Left lung (tissue), 10 donors: ENCODE results near the gene KIAA1217. TPM values are rescaled to one million over a fixed set of nuclear protein-coding genes. Genes with fewer than 3 reads are reported as not detected.

Experiments used
- ATAC-seq: fragments of 200-7000 bp; cut with Tn5 transposase; one replicate; pipeline ENCODE4 v1.9.1; 2020; ENCODE audit warnings: moderate library complexity
- DNase-seq, 4 donors: peaks; one replicate each; pipeline ENCODE4 v3.0.0-alpha.2; 2013 to 2020
- H3K27ac ChIP-seq, 2 donors: fragments of 200-600 bp; sonication (generic) in 1 of 2; one replicate each; pipeline versions ENCODE4 v1.5.0 to v1.8.0; 2020 to 2021
- H3K27me3 ChIP-seq, 2 donors: fragments of 200-600 bp; sonication (generic) in 1 of 2; one replicate each; pipeline versions ENCODE4 v1.5.0 to v1.8.0; 2020 to 2021
- H3K36me3 ChIP-seq, 2 donors: fragments of 200-600 bp; sonication (generic) in 1 of 2; one replicate each; pipeline versions ENCODE4 v1.5.0 to v1.8.0; 2020 to 2021
- H3K4me1 ChIP-seq, 2 donors: fragments of 200-600 bp; one replicate each; pipeline ENCODE4 v1.8.0; 2021
- H3K4me3 ChIP-seq, 2 donors: fragments of 200-600 bp; sonication (generic) in 1 of 2; one replicate each; pipeline versions ENCODE4 v1.5.0 to v1.8.0; 2020 to 2021; ENCODE audit warnings: mild to moderate bottlenecking in 1 of 2
- H3K9me3 ChIP-seq, 2 donors: fragments of 200-600 bp; sonication (generic) in 1 of 2; one replicate each; pipeline versions ENCODE4 v1.5.0 to v1.8.0; 2020 to 2021
- intact Hi-C, 2 donors: fragments of 100-400 bp; cut with DNase I; formaldehyde crosslinking; loops; one replicate each; pipeline versions ENCODE4 v1.11.2 to v1.14.2; 2022
- polyA plus RNA-seq, 6 donors: library from polyadenylated mRNA; unstranded; fragments of 120-200 nt; gene quantifications; one replicate each; pipeline ENCODE4 v1.2.1, GENCODE V29; 2013; ENCODE audit not compliant: insufficient read length in 6 of 6
- total RNA-seq, 2 donors: library from RNA; stranded (reverse); fragmentation: NEBNext Ultra II Directional; extraction: Animal tissue kit (Norgen Biotek cat#: 25700); gene quantifications; one replicate each; pipeline ENCODE4 v1.2.1, GENCODE V29; 2021
- TF ChIP-seq, protein P1 (sequence below), 2 donors: fragments of 200-600 bp; sonication (generic) in 1 of 2; IDR thresholded peaks; one replicate each; pipeline versions ENCODE4 v1.5.0 to v1.8.0; 2021; ENCODE audit warnings: antibody characterized with exemption in 2 of 2
- donor health status: DM: no; HTN: yes; CAD: no.
- donor health status: DM: no; HTN: no; CAD: no.

KIAA1217 gene
- total and polyA plus RNA-seq, 8 donors = 28.3 to 69.1 (median 60.4) TPM

DNA sequence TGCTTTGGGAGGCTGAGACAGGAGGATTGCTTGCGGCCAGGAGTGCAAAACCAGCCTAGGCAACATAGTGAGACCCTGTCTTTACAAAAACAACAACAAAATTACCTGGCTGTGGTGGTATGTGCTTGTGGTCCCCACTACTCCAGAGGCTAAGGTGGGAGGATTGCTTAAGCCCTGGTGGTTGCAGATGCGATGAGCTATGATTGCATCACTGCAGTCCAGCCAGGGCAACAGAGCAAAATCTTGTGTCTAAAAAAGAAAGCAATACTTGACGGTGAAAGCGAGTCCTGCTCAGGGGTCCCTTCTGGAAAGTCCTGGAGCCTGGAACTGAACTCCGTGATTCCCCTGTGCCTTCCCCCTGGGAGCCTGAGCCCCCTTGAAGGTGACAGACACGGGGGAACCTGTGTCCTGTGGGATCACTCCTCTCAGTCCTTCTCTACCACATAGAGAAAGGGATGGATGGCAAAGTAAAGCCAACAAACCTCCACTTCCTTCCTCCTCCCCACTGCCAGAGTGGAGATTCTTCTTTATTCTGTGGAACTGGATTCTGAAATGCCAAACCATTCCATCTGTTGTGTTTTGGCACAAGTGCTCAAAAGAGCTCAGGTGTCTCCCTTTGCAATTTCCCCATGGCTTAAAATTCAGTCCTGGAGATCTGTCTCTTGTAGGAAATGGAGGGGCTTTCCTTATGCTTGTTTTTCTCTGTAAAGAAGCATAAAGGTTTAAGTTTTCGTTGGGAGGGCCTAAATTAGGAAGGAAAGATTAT is 50.6 kb downstream of the KIAA1217 start:
- intact Hi-C loops = no loop called here
- H3K36me3 ChIP-seq = no peaks in the 10 kb centered on the region
- DNase-seq = no peak
- H3K4me1 ChIP-seq = peaks cover 0 to 11% of the 10 kb centered on the region in 2 donors
- no peaks in the 10 kb centered on the region for H3K9me3 ChIP-seq
- H3K27ac ChIP-seq = no peak overlapping the region
- TF ChIP-seq, protein P1, sequence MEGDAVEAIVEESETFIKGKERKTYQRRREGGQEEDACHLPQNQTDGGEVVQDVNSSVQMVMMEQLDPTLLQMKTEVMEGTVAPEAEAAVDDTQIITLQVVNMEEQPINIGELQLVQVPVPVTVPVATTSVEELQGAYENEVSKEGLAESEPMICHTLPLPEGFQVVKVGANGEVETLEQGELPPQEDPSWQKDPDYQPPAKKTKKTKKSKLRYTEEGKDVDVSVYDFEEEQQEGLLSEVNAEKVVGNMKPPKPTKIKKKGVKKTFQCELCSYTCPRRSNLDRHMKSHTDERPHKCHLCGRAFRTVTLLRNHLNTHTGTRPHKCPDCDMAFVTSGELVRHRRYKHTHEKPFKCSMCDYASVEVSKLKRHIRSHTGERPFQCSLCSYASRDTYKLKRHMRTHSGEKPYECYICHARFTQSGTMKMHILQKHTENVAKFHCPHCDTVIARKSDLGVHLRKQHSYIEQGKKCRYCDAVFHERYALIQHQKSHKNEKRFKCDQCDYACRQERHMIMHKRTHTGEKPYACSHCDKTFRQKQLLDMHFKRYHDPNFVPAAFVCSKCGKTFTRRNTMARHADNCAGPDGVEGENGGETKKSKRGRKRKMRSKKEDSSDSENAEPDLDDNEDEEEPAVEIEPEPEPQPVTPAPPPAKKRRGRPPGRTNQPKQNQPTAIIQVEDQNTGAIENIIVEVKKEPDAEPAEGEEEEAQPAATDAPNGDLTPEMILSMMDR (IDR thresholded peaks at IDR 0.05) = no peak
- H3K4me3 ChIP-seq = no peak overlapping the region
- ATAC-seq = no peak
- no peaks in the 10 kb centered on the region for H3K27me3 ChIP-seq

DNA sequence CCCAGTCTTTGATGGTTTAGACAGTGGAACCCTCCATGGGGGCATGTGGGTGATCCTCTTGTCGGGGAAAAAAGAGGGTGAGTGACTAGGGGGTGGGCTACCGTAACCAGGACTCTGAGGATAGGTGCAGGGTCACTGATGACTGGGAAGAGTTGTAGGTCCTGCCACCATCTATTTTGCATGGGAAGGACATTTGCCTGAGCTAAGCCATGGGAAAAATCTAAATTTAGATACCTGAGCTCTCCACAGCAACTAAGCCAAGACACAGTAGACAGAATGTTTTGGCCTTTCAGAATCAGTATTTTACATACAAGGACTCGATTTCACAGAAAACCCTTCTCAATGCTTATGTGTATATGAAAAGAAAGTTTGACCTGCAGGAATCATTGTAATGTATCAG is 52.7 kb downstream of the KIAA1217 start:
- H3K4me1 ChIP-seq = peaks cover 0 to 3% of the 10 kb centered on the region in 2 donors
- DNase-seq (no peak), ATAC-seq (no peak)
- H3K27ac ChIP-seq = no peak overlapping the region
- H3K36me3 ChIP-seq = no peaks in the 10 kb centered on the region
- TF ChIP-seq, protein P1 (IDR thresholded peaks at IDR 0.05) = no peak
- H3K4me3 ChIP-seq = no peak overlapping the region
- no peaks in the 10 kb centered on the region for H3K27me3 ChIP-seq
- H3K9me3 ChIP-seq = no peaks in the 10 kb centered on the region
- intact Hi-C loops = no loop called here

DNA sequence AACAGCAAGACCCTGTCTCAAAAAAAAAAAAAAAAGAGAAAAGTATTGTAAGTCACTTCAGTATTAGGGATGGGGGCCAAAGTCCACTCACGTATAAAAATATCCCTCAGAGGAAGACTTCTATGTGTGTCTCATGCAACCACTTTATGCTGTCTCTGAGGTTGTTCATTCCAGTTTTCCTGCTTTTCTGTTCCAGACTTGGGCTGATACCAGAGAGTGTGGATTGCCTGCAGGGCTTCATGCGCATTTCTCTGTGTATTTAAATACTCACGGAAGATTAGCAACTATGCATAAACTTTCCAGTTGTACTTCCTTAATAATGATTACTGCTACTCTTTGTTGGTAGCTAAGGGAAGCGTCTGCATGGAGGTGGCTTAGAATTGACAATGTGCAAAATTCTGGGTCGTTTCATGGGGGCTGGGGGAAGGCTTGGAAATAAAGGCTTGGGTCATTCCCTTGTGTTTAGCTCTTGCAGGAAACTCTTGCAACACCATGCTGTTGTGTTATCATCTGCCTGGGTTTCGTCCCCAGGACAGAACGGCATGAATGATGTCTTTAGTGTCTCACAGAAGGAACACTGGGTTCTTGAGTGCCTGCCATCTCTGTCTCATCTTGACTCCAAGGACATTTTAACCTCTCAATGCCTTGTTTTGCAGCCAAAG is 54.1 kb downstream of the KIAA1217 start:
- no peak for ATAC-seq
- Histone ChIP-seq H3K4me3 (no peak overlapping the region), H3K27me3 (no peaks in the 10 kb centered on the region), H3K9me3 (no peaks in the 10 kb centered on the region), H3K36me3 (no peaks in the 10 kb centered on the region), H3K27ac (no peak overlapping the region), H3K4me1 (peaks cover 0 to 3% of the 10 kb centered on the region in 2 donors)
- TF ChIP-seq, protein P1 (IDR thresholded peaks at IDR 0.05) = no peak
- intact Hi-C loops = no loop called here
- DNase-seq = no peak

DNA sequence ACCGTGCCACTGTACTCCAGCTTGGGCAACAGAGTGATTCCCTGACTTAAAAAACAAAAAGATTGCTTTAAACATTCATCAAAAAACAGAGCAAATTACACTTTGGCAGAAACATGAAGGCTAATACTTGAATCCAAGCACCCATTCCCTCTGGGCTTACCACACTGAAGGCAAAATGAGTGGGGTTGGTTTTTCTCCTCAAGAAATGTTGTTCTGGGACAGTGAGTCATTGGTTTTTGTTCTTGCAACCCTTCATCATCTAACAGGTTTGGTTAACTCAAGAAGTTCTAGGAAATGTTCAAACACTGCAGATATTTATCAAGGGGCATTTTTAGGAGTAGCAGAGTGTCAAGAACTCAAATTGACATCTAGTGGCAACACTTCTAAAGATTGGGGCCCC is 60.5 kb downstream of the KIAA1217 start:
- DNase-seq (no peak), ATAC-seq (peak; percentile 22)
- peaks cover 0 to 3% of the 10 kb centered on the region in 2 donors for H3K9me3 ChIP-seq
- H3K27me3 ChIP-seq = no peaks in the 10 kb centered on the region
- TF ChIP-seq, protein P1 (IDR thresholded peaks at IDR 0.05) = no peak
- no peaks in the 10 kb centered on the region for H3K36me3 ChIP-seq
- H3K27ac ChIP-seq = no peak overlapping the region
- no peaks in the 10 kb centered on the region for H3K4me1 ChIP-seq
- intact Hi-C loops = no loop called here
- no peak overlapping the region for H3K4me3 ChIP-seq

DNA sequence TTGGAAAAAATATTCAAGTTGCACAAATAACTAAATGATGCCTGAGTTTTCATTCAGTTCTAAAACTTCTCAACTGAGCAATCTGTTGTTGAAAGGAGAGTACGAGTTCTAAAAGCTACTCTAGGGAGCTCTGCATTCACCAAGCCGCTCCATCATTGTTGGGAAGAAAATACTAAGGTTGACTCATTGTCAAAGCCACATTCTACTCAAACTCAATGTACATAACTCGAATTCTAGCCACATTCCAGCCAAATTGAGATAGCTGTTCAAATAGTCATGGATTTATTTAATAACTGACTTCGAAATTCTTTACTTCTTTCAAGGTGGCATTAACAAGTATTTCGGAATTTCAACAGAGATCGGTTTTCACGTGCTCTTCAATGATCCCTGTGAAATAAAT is 63.4 kb downstream of the KIAA1217 start:
- peak; percentile 33 for ATAC-seq
- DNase-seq = no peak
- Histone ChIP-seq H3K36me3 (no peaks in the 10 kb centered on the region), H3K27ac (no peak overlapping the region), H3K27me3 (no peaks in the 10 kb centered on the region), H3K4me1 (no peaks in the 10 kb centered on the region), H3K9me3 (peaks cover 0 to 3% of the 10 kb centered on the region in 2 donors), H3K4me3 (no peak overlapping the region)
- intact Hi-C loops = no loop called here
- TF ChIP-seq, protein P1 (IDR thresholded peaks at IDR 0.05) = no peak
